ENCODE results near the gene ATP7A. TPM values are rescaled to one million over a fixed set of nuclear protein-coding genes. Genes with fewer than 3 reads are reported as not detected.
"Not testable (repeated sequence)": the region's sequence is repeated elsewhere in the genome, so short reads cannot be mapped to it uniquely, and the experiment has no call there.

ATP7A gene
- total and polyA plus RNA-seq, 7 donors = 0.46 to 10.5 (median 9.0) TPM

DNA sequence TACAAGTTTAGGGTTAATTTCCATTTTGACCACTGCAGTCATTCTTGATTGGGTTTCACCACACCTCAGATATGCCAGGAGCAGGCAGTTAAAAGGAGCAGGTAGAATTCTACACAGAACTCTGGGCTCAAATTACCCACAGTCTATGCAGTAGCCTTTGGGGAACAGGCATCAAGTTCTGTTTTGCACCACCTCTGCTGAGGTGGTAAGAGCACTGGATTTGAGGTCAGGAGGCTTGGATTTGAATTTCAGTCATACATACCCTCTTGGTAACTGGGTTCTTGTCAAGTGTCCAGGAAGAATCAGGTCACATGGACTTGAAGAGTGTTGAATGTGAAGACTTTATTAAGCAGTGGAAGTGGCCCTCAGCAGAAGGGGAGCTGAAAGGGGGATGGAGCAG lies 153.2 kb downstream of the ATP7A start:
- no peak overlapping the region for H3K27ac ChIP-seq
- no peaks in the 10 kb centered on the region for H3K36me3 ChIP-seq
- H3K27me3 ChIP-seq = no peaks in the 10 kb centered on the region
- H3K9me3 ChIP-seq = no peaks in the 10 kb centered on the region
- intact Hi-C loops (cut with DNase I) = no loop called here
- TF ChIP-seq POLR2AphosphoS5 (IDR thresholded peaks at IDR 0.05) = no peak
- H3K4me1 ChIP-seq = no peaks in the 10 kb centered on the region
- DNase-seq = no peak
- no peak overlapping the region for H3K4me3 ChIP-seq

DNA sequence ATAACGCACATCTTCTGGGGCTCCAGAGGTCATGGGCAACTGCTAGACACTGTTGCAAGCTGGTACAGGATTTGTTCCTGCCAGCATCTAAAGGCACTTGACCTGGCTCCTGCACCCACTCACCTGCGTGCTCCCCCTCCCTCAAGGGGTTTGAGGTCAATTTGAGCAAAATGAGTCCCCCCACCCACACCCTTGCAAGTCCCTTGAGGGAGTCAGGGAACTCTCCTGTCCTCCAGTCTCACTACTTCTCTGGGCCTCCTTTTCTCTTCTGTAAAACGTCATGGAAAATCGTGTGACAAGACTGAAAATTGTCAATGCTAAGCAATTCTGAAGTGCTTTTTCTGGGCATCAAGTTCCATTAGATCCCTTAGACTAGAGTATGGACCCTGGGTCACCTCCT lies 153.7 kb downstream of the ATP7A start:
- 82 to 84% methylated on average over 4 of the region's 4 CpGs for WGBS, 2 donors

DNA sequence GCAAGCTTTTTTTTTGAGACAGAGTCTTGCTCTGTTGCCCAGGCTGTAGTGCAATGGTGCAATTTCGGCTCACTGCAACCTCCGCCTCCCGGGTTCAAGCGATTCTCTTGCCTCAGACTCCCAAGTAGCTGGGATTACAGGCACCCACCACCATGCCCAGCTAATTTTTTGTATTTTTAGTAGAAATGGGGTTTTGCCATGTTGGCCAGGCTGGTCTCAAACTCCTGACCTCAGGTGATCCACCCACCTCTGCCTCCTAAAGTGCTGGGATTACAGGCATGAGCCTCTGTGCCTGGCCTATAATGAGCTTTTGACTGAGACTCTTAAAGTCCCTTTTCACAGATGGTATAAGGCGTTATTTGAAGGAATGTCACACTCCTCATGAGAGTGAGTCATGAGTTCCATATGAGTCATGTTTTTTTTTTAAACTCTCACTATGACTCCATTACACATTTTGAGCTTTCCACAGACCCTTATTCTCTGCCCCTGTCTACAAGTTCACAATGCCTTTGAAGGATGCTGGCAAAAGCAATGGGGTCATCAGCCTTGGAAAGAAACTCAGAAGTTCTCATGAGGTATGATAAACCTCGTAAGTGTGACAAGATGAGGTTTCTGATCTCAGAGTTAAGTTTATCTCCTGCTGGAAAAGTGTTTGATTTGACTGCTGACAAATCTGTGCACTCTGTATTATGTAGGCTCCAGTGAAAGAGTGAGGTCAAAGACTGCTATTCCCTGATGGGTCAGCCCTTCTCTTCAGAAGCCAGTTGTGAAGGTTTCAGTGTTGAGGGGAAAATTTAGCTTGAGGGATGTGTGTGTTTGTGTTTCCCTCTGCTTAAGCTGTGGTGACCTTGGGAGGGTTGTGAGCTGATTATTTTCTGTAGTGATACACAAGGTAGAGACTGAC lies 154.5 kb downstream of the ATP7A start:
- intact Hi-C loops (cut with DNase I); H3K4me3 ChIP-seq; DNase-seq; H3K27me3 ChIP-seq; H3K36me3 ChIP-seq; H3K9me3 ChIP-seq; H3K4me1 ChIP-seq: not testable (repeated sequence)
- H3K27ac ChIP-seq = peak overlapping the region in 2 of 4 donors; percentile 2 to 69
- WGBS, 2 donors = 81 to 88% methylated on average over 6 of the region's 6 CpGs

More for the DNA sequence above, 153.7 kb downstream of the ATP7A start:
- no peak for DNase-seq
- H3K4me1 ChIP-seq = no peaks in the 10 kb centered on the region
- H3K27me3 ChIP-seq = no peaks in the 10 kb centered on the region
- intact Hi-C loops (cut with DNase I) = no loop called here
- H3K27ac ChIP-seq = no peak overlapping the region
- H3K9me3 ChIP-seq = no peaks in the 10 kb centered on the region
- H3K4me3 ChIP-seq = no peak overlapping the region
- H3K36me3 ChIP-seq = no peaks in the 10 kb centered on the region
- TF ChIP-seq EP300 (IDR thresholded peaks at IDR 0.05) = no peak
- no peak for TF ChIP-seq POLR2AphosphoS5 (IDR thresholded peaks at IDR 0.05)
- no peak for TF ChIP-seq POLR2A (IDR thresholded peaks at IDR 0.05)
- TF ChIP-seq, protein P1, sequence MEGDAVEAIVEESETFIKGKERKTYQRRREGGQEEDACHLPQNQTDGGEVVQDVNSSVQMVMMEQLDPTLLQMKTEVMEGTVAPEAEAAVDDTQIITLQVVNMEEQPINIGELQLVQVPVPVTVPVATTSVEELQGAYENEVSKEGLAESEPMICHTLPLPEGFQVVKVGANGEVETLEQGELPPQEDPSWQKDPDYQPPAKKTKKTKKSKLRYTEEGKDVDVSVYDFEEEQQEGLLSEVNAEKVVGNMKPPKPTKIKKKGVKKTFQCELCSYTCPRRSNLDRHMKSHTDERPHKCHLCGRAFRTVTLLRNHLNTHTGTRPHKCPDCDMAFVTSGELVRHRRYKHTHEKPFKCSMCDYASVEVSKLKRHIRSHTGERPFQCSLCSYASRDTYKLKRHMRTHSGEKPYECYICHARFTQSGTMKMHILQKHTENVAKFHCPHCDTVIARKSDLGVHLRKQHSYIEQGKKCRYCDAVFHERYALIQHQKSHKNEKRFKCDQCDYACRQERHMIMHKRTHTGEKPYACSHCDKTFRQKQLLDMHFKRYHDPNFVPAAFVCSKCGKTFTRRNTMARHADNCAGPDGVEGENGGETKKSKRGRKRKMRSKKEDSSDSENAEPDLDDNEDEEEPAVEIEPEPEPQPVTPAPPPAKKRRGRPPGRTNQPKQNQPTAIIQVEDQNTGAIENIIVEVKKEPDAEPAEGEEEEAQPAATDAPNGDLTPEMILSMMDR (IDR thresholded peaks at IDR 0.05) = no peak

DNA sequence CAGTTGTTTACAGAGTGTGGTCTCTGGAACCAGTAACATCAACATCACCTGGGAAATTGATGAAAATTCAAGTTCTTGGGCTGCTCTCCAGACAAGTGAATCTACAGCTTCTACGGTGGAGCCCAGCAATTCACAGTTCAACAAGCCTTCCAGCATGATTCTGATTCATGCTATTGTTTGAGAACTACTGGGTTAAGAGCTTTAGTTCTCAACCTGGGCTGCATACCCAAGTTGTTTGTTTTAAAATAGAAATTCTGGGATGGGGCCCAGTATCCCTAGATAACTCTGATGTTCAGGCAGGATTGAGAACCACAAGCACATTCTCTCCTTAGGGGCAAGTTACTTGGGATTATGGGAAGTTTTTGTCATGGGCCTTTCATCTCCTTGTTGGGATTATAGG lies 155.6 kb downstream of the ATP7A start:
- intact Hi-C loops (cut with DNase I) = no loop called here
- H3K27ac ChIP-seq = peak overlapping the region in 1 of 4 donors; percentile 69

DNA sequence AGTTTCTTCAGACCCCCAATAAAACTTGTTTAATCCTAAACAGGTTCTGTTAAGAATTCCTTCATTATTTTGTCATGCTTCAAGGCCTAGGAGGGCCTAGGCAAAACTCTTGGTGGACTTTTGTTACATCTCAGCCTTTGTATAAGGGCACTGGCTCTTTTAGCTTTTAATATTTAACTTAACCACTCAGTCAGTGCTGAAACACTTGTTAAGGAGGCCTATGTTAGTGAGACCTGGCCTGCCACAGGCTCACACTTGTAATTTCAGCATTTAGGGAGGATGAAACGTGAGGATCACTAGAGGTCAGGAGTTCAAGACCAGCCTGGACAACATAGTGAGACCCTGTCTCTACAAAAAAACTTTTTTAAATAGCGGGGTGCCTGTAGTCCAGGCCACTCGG lies 160.8 kb downstream of the ATP7A start:
- TF ChIP-seq, protein P1 (IDR thresholded peaks at IDR 0.05) = no peak
- TF ChIP-seq EP300 (IDR thresholded peaks at IDR 0.05) (no peak), POLR2A (IDR thresholded peaks at IDR 0.05) (no peak), POLR2AphosphoS5 (IDR thresholded peaks at IDR 0.05) (no peak)

More for the DNA sequence above, 155.6 kb downstream of the ATP7A start:
- TF ChIP-seq, protein P1 (IDR thresholded peaks at IDR 0.05) = no peak
- TF ChIP-seq POLR2A (IDR thresholded peaks at IDR 0.05) = no peak
- TF ChIP-seq EP300 (IDR thresholded peaks at IDR 0.05) = no peak
- no peak for TF ChIP-seq POLR2AphosphoS5 (IDR thresholded peaks at IDR 0.05)
- Histone ChIP-seq H3K4me3 (no peak overlapping the region), H3K9me3 (no peaks in the 10 kb centered on the region), H3K4me1 (no peaks in the 10 kb centered on the region), H3K36me3 (no peaks in the 10 kb centered on the region), H3K27me3 (no peaks in the 10 kb centered on the region)
- WGBS, 2 donors = 95% methylated on average over 1 of the region's 1 CpG
- DNase-seq = no peak

DNA sequence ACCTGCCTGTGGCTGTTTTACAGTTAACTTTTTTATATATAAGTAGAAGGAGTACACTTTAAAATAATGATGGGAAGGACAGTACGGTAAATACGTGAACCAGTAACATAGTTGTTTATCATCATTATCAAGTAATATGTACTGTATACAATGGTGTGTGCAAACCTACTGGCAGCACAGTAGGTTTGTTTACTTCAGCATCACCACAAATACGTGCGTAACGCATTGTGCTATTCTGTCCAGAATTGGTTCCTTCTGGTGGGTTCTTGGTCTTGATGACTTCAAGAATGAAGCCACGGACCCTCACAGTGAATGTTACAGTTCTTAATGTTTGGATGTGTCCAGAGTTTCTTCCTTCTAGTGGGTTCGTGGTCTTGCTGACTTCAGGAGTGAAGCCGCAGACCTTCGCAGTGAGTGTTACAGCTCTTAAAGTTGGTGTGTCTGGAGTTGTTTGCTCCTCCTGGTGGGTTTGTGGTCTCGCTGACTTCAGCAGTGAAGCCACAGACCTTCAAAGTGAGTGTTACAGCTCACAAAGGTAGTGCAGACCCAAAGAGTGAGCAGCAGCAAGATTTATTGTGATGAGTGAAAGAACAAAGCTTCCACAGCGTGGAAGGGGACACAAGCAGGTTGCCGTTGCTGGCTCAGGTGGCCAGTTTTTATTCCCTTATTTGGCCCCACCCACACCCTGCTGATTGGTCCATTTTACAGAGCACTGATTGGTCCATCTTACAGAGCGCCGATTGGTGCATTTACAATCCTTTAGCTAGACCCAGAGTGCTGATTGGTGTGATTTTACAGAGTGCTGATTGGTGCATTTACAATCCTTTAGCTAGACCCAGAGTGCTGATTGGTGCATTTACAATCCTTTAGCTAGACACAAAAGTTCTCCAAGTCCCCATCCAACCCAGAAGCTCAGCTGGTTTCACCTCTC lies 162.9 kb downstream of the ATP7A start:
- WGBS, 2 donors = 83 to 94% methylated on average over 14 of the region's 14 CpGs
- H3K36me3 ChIP-seq; H3K4me3 ChIP-seq; H3K27me3 ChIP-seq; H3K27ac ChIP-seq; H3K4me1 ChIP-seq; DNase-seq; intact Hi-C loops (cut with DNase I); H3K9me3 ChIP-seq: not testable (repeated sequence)

More for the DNA sequence above, 160.8 kb downstream of the ATP7A start:
- H3K27ac ChIP-seq = no peak overlapping the region
- 89 to 94% methylated on average over 3 of the region's 3 CpGs for WGBS, 2 donors
- no peaks in the 10 kb centered on the region for H3K4me1 ChIP-seq
- no peak for DNase-seq
- H3K36me3 ChIP-seq = no peaks in the 10 kb centered on the region
- H3K4me3 ChIP-seq = no peak overlapping the region
- no peaks in the 10 kb centered on the region for H3K9me3 ChIP-seq
- no peaks in the 10 kb centered on the region for H3K27me3 ChIP-seq
- intact Hi-C loops (cut with DNase I) = no loop called here
